Spleen (tissue), 11 donors: ENCODE results near the gene GRAMD2A. TPM values are rescaled to one million over a fixed set of nuclear protein-coding genes. Genes with fewer than 3 reads are reported as not detected.

Source experiments
- DNase-seq: peaks from one replicate; pipeline ENCODE4 v3.0.0-alpha.2; 2020
- H3K27ac ChIP-seq, 8 donors: fragments of 200-600 bp; sonication (generic) in 7 of 8; 1 replicate in 4 of 8; 2 replicates in 4 of 8; pipeline versions ENCODE4 v1.5.0 to v1.8.0; 2016 to 2021; ENCODE audit warnings: inconsistent platforms in 4 of 8, mild to moderate bottlenecking in 4 of 8, moderate library complexity in 1 of 8
- H3K27me3 ChIP-seq, 7 donors: fragments of 200-600 bp; sonication (generic) in 6 of 7; replicated peaks in 1 of 7; 1 replicate in 4 of 7; 2 replicates in 3 of 7; pipeline versions ENCODE4 v1.5.0 to v1.8.0; 2016 to 2021; ENCODE audit warnings: inconsistent platforms in 3 of 7, mild to moderate bottlenecking in 1 of 7
- H3K36me3 ChIP-seq, 6 donors: fragments of 200-600 bp; sonication (generic) in 5 of 6; 1 replicate in 4 of 6; 2 replicates in 2 of 6; pipeline versions ENCODE4 v1.5.0 to v1.8.0; 2016 to 2021; ENCODE audit warnings: inconsistent platforms in 2 of 6
- H3K4me1 ChIP-seq, 6 donors: fragments of 200-600 bp; sonication (generic) in 5 of 6; 1 replicate in 3 of 6; 2 replicates in 3 of 6; pipeline versions ENCODE4 v1.5.0 to v1.8.0; 2016 to 2021; ENCODE audit warnings: inconsistent platforms in 3 of 6
- H3K4me3 ChIP-seq, 8 donors: fragments of 200-600 bp; sonication (generic) in 7 of 8; 1 replicate in 4 of 8; 2 replicates in 4 of 8; pipeline versions ENCODE4 v1.5.0 to v1.8.0; 2016 to 2021; ENCODE audit warnings: inconsistent platforms in 4 of 8, mild to moderate bottlenecking in 4 of 8, moderate library complexity in 2 of 8
- H3K9me3 ChIP-seq, 8 donors: fragments of 200-600 bp; sonication (generic) in 7 of 8; 1 replicate in 4 of 8; 2 replicates in 4 of 8; pipeline versions ENCODE4 v1.5.0 to v1.8.0; 2016 to 2021; ENCODE audit warnings: inconsistent platforms in 4 of 8
- POLR2A ChIP-seq, 3 donors: fragments of 450-650 bp; IDR thresholded peaks; one replicate each; pipeline ENCODE4 v1.5.1; 2017; ENCODE audit warnings: antibody characterized with exemption in 3 of 3, mild to moderate bottlenecking in 1 of 3
- POLR2AphosphoS5 ChIP-seq, 3 donors: sonication (generic); formaldehyde crosslinking; IDR thresholded peaks; one replicate each; pipeline ENCODE4 v1.5.1; 2017; ENCODE audit warnings: antibody characterized with exemption in 3 of 3
- WGBS, 5 donors: extraction: QIAGEN DNeasy Blood & Tissue Kit in 3 of 5; methylation state at CpG; one replicate each; pipeline versions ENCODE4 v1.1.5 to v1.1.7; 2013 to 2018; 5-methylcytosine and 5-hydroxymethylcytosine counted together
- intact Hi-C: fragments of 100-400 bp; cut with DNase I; formaldehyde crosslinking; loops from one replicate; pipeline ENCODE4 v1.15.0; 2023; ENCODE audit warnings: low total_unique reads
- polyA plus RNA-seq, 3 donors: library from polyadenylated mRNA; stranded (reverse); fragments of 200-250 nt; gene quantifications; one replicate each; pipeline ENCODE4 v1.2.1, GENCODE V29; 2013
- total RNA-seq, 7 donors: library from RNA; depleted of rRNA in 3 of 7; stranded (reverse); fragments of >200 nt in 3 of 7; fragmentation: NEBNext Ultra II Directional in 4 of 7; extraction: Animal tissue kit (Norgen Biotek cat#: 25700) in 4 of 7; gene quantifications; one replicate each; pipeline versions ENCODE4 v1.1.0 to v1.2.1, GENCODE V29; 2016 to 2021
- TF ChIP-seq, protein P1 (sequence below), 11 experiments: fragments of 200-600 bp in 7 of 11; fragments of 450-650 bp in 4 of 11; sonication (generic) in 4 of 11; IDR thresholded peaks in 8 of 11; conservative IDR thresholded peaks in 3 of 11; 1 replicate in 7 of 11; 2 replicates in 4 of 11; pipeline versions ENCODE4 v1.4.0 to v1.8.0; 2016 to 2021; ENCODE audit warnings: antibody characterized with exemption in 11 of 11, inconsistent platforms in 4 of 11, mild to moderate bottlenecking in 1 of 11
- donor health status: healthy with polysubstance abuse.
- donor health status: DM: no; HTN: no; CAD: no; lungs with moderate emphysema.
- donor health status: DM: no; HTN: no; CAD: no.
- donor health status: Bipolar disorder and iron deficiency.
- donor health status: healthy.
- donor health status: DM: no; HTN: no; CAD: no.
- donor health status: DM: yes; HTN: yes; CAD: no.

GRAMD2A gene
- total and polyA plus RNA-seq, 10 donors, result 0.03 to 0.34 (median 0.09) TPM; not detected in 6

DNA sequence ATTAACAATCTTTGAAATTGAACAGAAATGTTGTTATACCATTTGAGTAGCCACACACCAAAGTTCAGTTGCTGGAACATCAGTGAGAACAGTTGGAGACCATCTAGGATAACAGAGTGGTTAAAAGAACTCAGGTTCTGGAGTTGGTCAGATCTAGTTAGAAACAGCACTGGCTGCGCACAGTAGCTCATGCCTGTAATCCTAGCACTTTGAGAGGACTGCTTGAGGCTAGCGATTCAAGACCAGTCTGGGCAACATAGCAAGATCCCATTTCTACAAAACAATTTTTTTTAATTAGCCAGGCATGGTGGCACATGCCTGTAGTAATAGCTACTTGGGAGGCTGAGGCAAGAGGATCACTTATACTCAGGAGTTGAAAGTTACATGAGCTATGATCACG lies 41.0 kb upstream of the GRAMD2A start:
- H3K4me3 ChIP-seq, result no peak overlapping the region
- H3K9me3 ChIP-seq, result no peaks in the 10 kb centered on the region
- TF ChIP-seq, protein P1, sequence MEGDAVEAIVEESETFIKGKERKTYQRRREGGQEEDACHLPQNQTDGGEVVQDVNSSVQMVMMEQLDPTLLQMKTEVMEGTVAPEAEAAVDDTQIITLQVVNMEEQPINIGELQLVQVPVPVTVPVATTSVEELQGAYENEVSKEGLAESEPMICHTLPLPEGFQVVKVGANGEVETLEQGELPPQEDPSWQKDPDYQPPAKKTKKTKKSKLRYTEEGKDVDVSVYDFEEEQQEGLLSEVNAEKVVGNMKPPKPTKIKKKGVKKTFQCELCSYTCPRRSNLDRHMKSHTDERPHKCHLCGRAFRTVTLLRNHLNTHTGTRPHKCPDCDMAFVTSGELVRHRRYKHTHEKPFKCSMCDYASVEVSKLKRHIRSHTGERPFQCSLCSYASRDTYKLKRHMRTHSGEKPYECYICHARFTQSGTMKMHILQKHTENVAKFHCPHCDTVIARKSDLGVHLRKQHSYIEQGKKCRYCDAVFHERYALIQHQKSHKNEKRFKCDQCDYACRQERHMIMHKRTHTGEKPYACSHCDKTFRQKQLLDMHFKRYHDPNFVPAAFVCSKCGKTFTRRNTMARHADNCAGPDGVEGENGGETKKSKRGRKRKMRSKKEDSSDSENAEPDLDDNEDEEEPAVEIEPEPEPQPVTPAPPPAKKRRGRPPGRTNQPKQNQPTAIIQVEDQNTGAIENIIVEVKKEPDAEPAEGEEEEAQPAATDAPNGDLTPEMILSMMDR (IDR thresholded peaks at IDR 0.05 in 8 of 11, conservative IDR thresholded peaks at IDR 0.05 in 3 of 11), result no peak
- TF ChIP-seq POLR2AphosphoS5 (IDR thresholded peaks at IDR 0.05) (no peak), POLR2A (IDR thresholded peaks at IDR 0.05) (no peak)
- peaks cover 0 to 50% (median 35%) of the 10 kb centered on the region in 6 donors for H3K36me3 ChIP-seq
- intact Hi-C loops, result no loop called here
- H3K27me3 ChIP-seq, result no peaks in the 10 kb centered on the region
- peaks cover 0 to 24% (median 7%) of the 10 kb centered on the region in 6 donors for H3K4me1 ChIP-seq
- DNase-seq, result no peak
- WGBS, 5 donors, result 94 to 97% (median 96%) methylated on average over 3 of the region's 3 CpGs
- no peak overlapping the region for H3K27ac ChIP-seq

DNA sequence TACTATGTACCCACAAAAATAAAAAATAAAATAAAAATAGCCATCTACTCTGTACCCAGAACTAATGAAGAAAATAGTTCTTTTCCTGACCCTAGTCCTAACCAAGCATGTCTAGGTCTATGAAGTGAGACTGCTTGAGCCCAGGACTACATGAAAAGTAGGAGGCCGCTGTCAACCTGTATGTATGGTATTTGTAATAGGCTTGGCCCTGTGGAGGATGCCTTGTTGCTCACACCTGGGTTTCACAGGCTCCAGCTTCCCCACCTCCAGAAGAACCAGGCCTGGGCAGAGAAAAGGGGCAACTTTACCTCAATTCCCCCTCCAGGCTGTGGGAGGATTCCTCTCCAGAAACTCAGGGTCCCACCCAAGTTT lies 40.3 kb upstream of the GRAMD2A start:
- intact Hi-C loops, result no loop called here
- Histone ChIP-seq H3K36me3 (peaks cover 0 to 43% (median 30%) of the 10 kb centered on the region in 6 donors), H3K27me3 (no peaks in the 10 kb centered on the region), H3K4me1 (peaks cover 0 to 32% (median 11%) of the 10 kb centered on the region in 6 donors), H3K27ac (peak overlapping the region in 4 of 8 donors; percentile 47 to 82 (median 70)), H3K9me3 (no peaks in the 10 kb centered on the region), H3K4me3 (no peak overlapping the region)
- TF ChIP-seq, protein P1 (IDR thresholded peaks at IDR 0.05 in 8 of 11, conservative IDR thresholded peaks at IDR 0.05 in 3 of 11), result no peak
- TF ChIP-seq POLR2A (IDR thresholded peaks at IDR 0.05) (no peak), POLR2AphosphoS5 (IDR thresholded peaks at IDR 0.05) (no peak)
- no peak for DNase-seq
- 91 to 100% (median 95%) methylated on average over 1 of the region's 1 CpG for WGBS, 5 donors

DNA sequence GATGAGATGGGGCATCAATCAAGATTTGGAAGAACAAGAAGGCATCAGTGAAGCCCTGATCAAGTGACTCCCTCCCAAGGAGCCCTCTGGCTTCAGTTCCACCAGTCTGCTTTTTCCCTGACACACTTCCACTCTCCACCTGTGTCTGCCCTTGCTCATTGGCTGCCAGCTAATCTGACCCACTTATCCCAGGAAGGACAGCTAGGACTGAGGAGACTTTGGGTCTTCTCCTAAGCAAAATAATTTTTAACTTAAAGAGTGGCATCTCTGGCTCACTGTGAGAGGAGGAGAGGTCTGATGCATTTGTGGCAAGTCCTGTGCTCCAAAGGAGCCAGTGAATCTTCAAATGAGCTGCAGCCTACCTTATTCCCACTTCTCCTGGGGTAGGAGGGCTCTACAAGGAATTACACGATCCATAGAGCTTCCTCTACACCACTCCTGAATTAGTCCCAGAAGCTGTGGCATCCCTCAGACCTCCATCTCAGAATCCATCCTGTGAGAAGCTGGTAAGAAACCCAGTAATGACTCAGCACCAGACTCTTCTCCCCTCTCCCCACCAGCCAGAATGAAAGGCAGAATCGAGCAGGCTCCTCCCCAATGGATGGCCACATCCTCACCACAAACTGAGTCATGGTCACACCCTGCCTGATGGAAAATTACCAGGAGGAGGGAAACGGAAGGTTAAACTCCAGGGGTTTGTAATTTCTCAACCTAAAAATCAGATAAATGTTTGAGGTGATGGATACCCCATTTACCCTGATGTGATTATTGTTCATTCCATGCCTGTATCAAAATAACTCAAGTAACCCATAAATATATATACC lies 39.7 kb upstream of the GRAMD2A start:
- DNase-seq, result no peak
- H3K4me1 ChIP-seq, result peaks cover 0 to 37% (median 17%) of the 10 kb centered on the region in 6 donors
- H3K27me3 ChIP-seq, result no peaks in the 10 kb centered on the region
- peak in 1 of 3 donors; percentile 65 for TF ChIP-seq POLR2AphosphoS5 (IDR thresholded peaks at IDR 0.05)
- TF ChIP-seq POLR2A (IDR thresholded peaks at IDR 0.05), result no peak
- TF ChIP-seq, protein P1 (IDR thresholded peaks at IDR 0.05 in 8 of 11, conservative IDR thresholded peaks at IDR 0.05 in 3 of 11), result no peak
- peak overlapping the region in 1 of 8 donors; percentile 8 for H3K4me3 ChIP-seq
- peak overlapping the region in 5 of 8 donors; percentile 11 to 82 (median 61) for H3K27ac ChIP-seq
- intact Hi-C loops, result no loop called here
- H3K36me3 ChIP-seq, result peaks cover 0 to 37% (median 24%) of the 10 kb centered on the region in 6 donors
- H3K9me3 ChIP-seq, result no peaks in the 10 kb centered on the region
- 10 to 26% (median 17%) methylated on average over 3 of the region's 3 CpGs for WGBS, 5 donors

DNA sequence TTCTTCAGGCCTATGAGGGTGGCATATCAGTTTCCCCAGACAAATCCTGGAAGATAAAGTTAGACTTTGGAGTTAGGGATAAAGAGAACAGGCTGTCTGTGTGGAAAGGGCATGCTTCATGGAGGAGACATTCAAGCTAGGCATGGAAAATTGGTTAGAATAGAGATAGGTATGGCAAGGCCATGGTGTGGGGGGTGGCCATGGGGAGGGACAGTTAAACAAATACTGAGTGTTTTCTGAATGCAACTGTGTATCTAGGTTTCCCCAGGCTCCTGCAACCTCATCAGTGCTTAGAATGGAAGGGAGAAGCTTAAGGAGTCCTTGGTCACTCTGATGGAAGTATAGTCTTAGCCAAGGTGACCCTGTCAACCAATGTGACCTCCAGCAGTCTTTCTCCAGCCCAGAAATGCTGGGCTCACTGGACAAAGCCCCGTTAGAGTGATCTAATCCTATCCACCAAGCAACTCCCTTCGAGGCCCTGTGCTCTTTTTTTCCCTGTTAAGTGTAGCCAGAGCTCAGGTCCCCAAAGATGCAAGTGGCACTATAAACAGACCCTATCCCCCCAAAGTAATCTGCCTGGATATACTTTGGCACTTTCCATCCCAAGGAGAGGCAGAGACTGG lies 38.9 kb upstream of the GRAMD2A start:
- peak overlapping the region in 1 of 8 donors; percentile 8 for H3K4me3 ChIP-seq
- intact Hi-C loops, result no loop called here
- H3K27ac ChIP-seq, result peak overlapping the region in 4 of 8 donors; percentile 47 to 82 (median 70)
- no peaks in the 10 kb centered on the region for H3K9me3 ChIP-seq
- TF ChIP-seq, protein P1 (IDR thresholded peaks at IDR 0.05 in 8 of 11, conservative IDR thresholded peaks at IDR 0.05 in 3 of 11), result no peak
- TF ChIP-seq POLR2AphosphoS5 (IDR thresholded peaks at IDR 0.05) (no peak), POLR2A (IDR thresholded peaks at IDR 0.05) (no peak)
- DNase-seq, result no peak
- WGBS, 5 donors, result 88 to 93% (median 91%) methylated on average over 2 of the region's 2 CpGs
- H3K36me3 ChIP-seq, result peaks cover 0 to 30% (median 16%) of the 10 kb centered on the region in 6 donors
- H3K27me3 ChIP-seq, result no peaks in the 10 kb centered on the region
- peaks cover 0 to 45% (median 24%) of the 10 kb centered on the region in 6 donors for H3K4me1 ChIP-seq
